Kidney (tissue), 14 donors: ENCODE results near the gene PPP6R1. TPM values are rescaled to one million over a fixed set of nuclear protein-coding genes. Genes with fewer than 3 reads are reported as not detected.

ENCODE experiments used
- DNase-seq, 5 donors: peaks; one replicate each; pipeline ENCODE4 v3.0.0-alpha.2; 2013 to 2020
- FAIRE-seq: peaks from 2 replicates; lab custom pipeline; 2012; peaks lifted over from hg19 to GRCh38; lab: Jason Lieb, UNC
- H3K27ac ChIP-seq, 2 donors: one replicate each; pipeline ENCODE4 v1.7.0; 2013; ENCODE audit warnings: low read depth in 2 of 2, low read length in 2 of 2, inconsistent platforms in 1 of 2
- H3K27me3 ChIP-seq: one replicate; pipeline ENCODE4 v1.7.1; 2013; ENCODE audit warnings: low read length, inconsistent platforms; ENCODE audit not compliant: control insufficient read depth, insufficient read depth
- H3K36me3 ChIP-seq, 3 donors: one replicate each; pipeline versions ENCODE4 v1.7.0 to v1.7.1; 2013; ENCODE audit warnings: low read length in 3 of 3, control low read depth in 1 of 3, inconsistent platforms in 1 of 3; ENCODE audit not compliant: insufficient read depth in 3 of 3, control insufficient read depth in 2 of 3
- H3K4me1 ChIP-seq, 3 donors: one replicate each; pipeline versions ENCODE4 v1.7.0 to v1.7.1; 2013; ENCODE audit warnings: low read length in 3 of 3, inconsistent platforms in 1 of 3, low read depth in 1 of 3; ENCODE audit not compliant: control insufficient read depth in 2 of 3, insufficient read depth in 2 of 3
- H3K4me3 ChIP-seq, 3 donors: one replicate each; pipeline versions ENCODE4 v1.7.0 to v1.8.1; 2013; ENCODE audit warnings: low read length in 3 of 3, control low read depth in 1 of 3, inconsistent platforms in 1 of 3
- H3K9ac ChIP-seq, 3 donors: one replicate each; pipeline versions ENCODE4 v1.7.0 to v1.7.1; 2013; ENCODE audit warnings: low read length in 3 of 3, control low read depth in 1 of 3, inconsistent platforms in 1 of 3
- H3K9me3 ChIP-seq, 3 donors: one replicate each; pipeline versions ENCODE4 v1.7.0 to v1.7.1; 2013; ENCODE audit warnings: low read length in 3 of 3, control low read depth in 1 of 3, inconsistent platforms in 1 of 3; ENCODE audit not compliant: control insufficient read depth in 2 of 3, insufficient read depth in 1 of 3
- intact Hi-C: fragments of 100-400 bp; cut with DNase I; formaldehyde crosslinking; loops from one replicate; pipeline ENCODE4 v1.11.1; 2022
- polyA plus RNA-seq: library from polyadenylated mRNA; stranded (reverse); fragments of 350-450 nt; fragmentation: Illumina TruSeq; extraction: RNeasy Lipid Tissue Mini Kit (QIAGEN cat#74804); gene quantifications from one replicate; pipeline ENCODE4 v1.2.3, GENCODE V29; 2014; ENCODE audit warnings: low read depth, low replicate concordance; ENCODE audit not compliant: insufficient read depth
- total RNA-seq: library from RNA; stranded (reverse); fragmentation: NEBNext Ultra II Directional; extraction: Animal tissue kit (Norgen Biotek cat#: 25700); gene quantifications from one replicate; pipeline ENCODE4 v1.2.1, GENCODE V29; 2021
- TF ChIP-seq, protein P1 (sequence below): IDR thresholded peaks from 3 replicates; pipeline ENCODE4 v1.5.1; 2012; ENCODE audit warnings: mild to moderate bottlenecking, moderate library complexity, borderline replicate concordance; ENCODE audit not compliant: insufficient read depth; ENCODE audit errors: extremely low read depth
- donor health status: control.
- donor health status: control.
- donor health status: control.
- donor health status: control.
- donor health status: control.
- donor health status: DM: yes; HTN: yes; CAD: no.
- donor health status: Normal renal cell carcinoma (clear cell type).

The PPP6R1 gene
- total and polyA plus RNA-seq, 2 donors from 2014 or later, result 30.6 to 61.6 TPM

DNA sequence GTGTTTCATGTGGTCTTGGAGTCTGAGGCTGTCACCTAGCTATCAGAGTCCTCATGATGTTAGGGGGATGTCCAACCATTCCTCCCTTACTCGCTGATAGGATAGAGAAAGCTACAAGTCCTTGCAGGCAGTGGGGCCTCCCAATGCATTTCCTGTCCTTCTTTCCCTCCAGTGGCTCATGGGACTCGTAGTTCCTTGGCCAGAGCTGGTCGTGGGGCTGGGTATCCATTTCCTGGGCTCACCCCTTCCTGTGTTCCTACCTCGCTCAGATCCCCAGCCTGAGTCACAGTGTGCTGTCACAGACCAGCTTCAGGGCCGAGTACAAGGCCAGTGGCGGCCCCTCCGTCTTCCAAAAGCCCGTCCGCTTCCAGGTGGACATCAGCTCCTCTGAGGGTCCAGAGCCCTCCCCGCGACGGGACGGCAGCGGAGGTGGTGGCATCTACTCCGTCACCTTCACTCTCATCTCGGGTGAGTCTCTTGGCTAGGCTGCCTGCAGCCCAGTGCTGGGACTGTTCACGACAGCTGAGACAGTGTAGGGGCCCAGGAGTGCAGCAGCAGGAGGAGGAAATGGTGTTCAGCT is 47.3 kb upstream of the PPP6R1 start:
- intact Hi-C loops, result no loop called here
- Histone ChIP-seq H3K9me3 (no peaks in the 10 kb centered on the region), H3K27me3 (no peaks in the 10 kb centered on the region), H3K9ac (no peak overlapping the region), H3K27ac (no peak overlapping the region), H3K4me3 (no peak overlapping the region), H3K36me3 (peaks cover 0 to 2% (median 0%) of the 10 kb centered on the region in 3 donors), H3K4me1 (no peaks in the 10 kb centered on the region)
- FAIRE-seq, result no peak
- DNase-seq, result no peak
- TF ChIP-seq, protein P1, sequence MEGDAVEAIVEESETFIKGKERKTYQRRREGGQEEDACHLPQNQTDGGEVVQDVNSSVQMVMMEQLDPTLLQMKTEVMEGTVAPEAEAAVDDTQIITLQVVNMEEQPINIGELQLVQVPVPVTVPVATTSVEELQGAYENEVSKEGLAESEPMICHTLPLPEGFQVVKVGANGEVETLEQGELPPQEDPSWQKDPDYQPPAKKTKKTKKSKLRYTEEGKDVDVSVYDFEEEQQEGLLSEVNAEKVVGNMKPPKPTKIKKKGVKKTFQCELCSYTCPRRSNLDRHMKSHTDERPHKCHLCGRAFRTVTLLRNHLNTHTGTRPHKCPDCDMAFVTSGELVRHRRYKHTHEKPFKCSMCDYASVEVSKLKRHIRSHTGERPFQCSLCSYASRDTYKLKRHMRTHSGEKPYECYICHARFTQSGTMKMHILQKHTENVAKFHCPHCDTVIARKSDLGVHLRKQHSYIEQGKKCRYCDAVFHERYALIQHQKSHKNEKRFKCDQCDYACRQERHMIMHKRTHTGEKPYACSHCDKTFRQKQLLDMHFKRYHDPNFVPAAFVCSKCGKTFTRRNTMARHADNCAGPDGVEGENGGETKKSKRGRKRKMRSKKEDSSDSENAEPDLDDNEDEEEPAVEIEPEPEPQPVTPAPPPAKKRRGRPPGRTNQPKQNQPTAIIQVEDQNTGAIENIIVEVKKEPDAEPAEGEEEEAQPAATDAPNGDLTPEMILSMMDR, result no peak

DNA sequence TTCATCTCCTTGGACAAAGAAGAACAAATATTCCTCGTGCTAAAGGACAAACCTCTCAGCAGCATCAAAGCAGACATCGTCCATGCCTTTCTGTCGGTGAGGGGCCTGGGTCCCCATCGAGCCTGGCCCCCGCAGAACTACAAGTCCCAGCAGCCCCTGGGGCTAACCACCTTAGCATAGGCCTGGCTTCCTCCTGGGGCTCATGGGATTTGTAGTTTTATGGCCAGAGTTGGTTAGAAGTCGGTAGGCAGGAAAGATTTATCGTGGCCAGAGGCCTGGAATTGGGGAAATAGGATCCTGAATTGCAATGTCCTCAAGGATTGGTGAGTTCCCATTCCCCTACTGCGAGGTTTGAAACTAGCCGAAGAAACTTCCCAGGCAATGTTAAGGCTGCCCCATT is 46.7 kb upstream of the PPP6R1 start:
- no peak for FAIRE-seq
- Histone ChIP-seq H3K9ac (no peak overlapping the region), H3K27me3 (no peaks in the 10 kb centered on the region), H3K4me1 (no peaks in the 10 kb centered on the region), H3K4me3 (no peak overlapping the region), H3K36me3 (peaks cover 0 to 2% (median 0%) of the 10 kb centered on the region in 3 donors), H3K9me3 (no peaks in the 10 kb centered on the region), H3K27ac (no peak overlapping the region)
- DNase-seq, result peak in 1 of 5 donors; percentile 65
- TF ChIP-seq, protein P1, result no peak
- intact Hi-C loops, result no loop called here

DNA sequence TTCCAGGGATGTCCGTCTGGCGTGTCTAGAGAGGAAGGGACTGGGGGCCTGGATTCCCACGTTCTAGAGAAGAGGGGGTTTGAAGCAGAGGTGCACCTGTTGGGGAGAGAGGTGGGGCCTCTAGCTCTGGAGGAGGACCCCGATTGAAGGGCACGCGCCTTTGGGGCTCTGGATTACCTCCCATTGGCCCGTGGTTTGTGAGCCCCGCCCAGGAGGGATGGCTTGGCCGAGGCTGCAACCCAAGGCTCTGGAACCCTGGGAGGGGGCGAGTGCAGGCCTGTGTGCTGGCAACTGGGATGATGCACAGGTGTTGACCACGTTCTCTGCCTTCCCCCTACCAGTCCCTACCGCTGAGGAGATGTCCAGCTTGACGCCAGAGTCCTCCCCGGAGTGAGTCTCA is 46.2 kb upstream of the PPP6R1 start:
- no peak overlapping the region for H3K27ac ChIP-seq
- H3K4me3 ChIP-seq, result no peak overlapping the region
- DNase-seq (no peak), FAIRE-seq (no peak)
- no peaks in the 10 kb centered on the region for H3K4me1 ChIP-seq
- H3K27me3 ChIP-seq, result no peaks in the 10 kb centered on the region
- H3K9ac ChIP-seq, result no peak overlapping the region
- peaks cover 0 to 2% (median 0%) of the 10 kb centered on the region in 3 donors for H3K36me3 ChIP-seq
- H3K9me3 ChIP-seq, result no peaks in the 10 kb centered on the region
- TF ChIP-seq, protein P1, result no peak
- intact Hi-C loops, result no loop called here
